ENCODE data around the gene HEPHL1.

HEPHL1 gene

DNA sequence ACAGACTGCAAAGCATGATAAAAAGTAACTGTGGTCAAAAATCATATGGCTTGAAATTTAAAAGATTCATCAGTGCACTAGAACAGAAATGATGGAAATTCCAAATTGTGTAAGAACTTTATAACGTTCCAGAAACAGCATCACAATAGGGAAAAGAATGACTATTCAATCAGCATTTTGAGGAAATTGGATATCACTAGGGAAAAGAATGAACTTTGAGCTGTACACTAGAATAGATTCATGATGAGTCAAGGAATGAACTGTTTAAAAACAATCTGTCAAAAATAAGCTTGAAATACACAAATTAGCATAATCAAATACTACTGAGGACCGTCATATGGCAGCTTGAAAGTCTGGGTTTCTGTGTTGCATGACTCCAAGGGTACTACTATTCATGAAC is 20.5 kb upstream of the HEPHL1 start:
- Mint-ChIP-seq H3K27me3 (no peaks in the 10 kb centered on the region), H3K4me3 (no peak overlapping the region), H3K36me3 (no peaks in the 10 kb centered on the region), H3K9me3 (peaks cover 6% of the 10 kb centered on the region), H3K4me1 (no peaks in the 10 kb centered on the region), H3K27ac (no peak overlapping the region)
- no peak for ATAC-seq

DNA sequence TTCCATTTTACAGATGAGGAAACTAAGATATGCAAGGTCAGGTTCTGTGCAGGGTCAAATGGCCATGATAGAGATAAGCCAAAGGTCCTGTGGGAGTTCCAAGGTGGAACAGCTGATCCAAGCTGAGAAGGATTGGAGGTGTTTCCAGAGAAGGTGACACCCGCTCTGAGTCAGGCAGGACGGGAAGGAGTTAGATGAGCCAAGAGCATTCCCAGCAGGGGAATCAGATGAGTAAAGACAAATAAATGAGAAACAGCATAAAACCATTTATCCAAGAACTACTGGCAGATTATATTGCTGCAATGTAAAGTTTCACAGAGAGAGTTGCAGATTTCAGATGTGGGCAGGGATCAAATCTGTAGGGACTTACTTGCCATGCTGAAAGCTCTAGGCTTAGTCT is 18.9 kb upstream of the HEPHL1 start:
- H3K9me3 Mint-ChIP-seq: peaks cover 6% of the 10 kb centered on the region
- no peaks in the 10 kb centered on the region for H3K4me1 Mint-ChIP-seq
- H3K27ac Mint-ChIP-seq: no peak overlapping the region
- no peaks in the 10 kb centered on the region for H3K27me3 Mint-ChIP-seq
- H3K4me3 Mint-ChIP-seq: no peak overlapping the region
- H3K36me3 Mint-ChIP-seq: no peaks in the 10 kb centered on the region
- ATAC-seq: no peak

DNA sequence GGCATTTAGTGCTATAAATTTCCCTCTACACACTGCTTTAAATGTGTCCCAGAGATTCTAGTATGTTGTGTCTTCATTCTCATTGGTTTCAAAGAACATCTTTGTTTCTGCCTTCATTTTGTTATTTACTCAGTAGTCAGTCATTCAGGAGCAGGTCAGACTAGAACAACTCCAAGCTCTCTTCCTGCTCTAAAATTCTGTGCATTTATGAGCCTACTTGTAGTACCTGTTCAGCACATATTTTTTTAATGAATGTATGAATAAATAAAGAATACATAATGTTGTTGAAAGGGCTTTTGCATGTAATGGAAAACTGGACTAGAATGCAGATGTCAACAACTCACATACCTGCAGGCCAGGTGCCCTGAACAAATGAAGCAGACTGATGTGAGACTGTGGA is 13.7 kb upstream of the HEPHL1 start:
- no peak for ATAC-seq
- peaks cover 20% of the 10 kb centered on the region for H3K27me3 Mint-ChIP-seq
- peaks cover 9% of the 10 kb centered on the region for H3K9me3 Mint-ChIP-seq
- H3K36me3 Mint-ChIP-seq: no peaks in the 10 kb centered on the region
- no peaks in the 10 kb centered on the region for H3K4me1 Mint-ChIP-seq
- no peak overlapping the region for H3K27ac Mint-ChIP-seq
- H3K4me3 Mint-ChIP-seq: no peak overlapping the region

DNA sequence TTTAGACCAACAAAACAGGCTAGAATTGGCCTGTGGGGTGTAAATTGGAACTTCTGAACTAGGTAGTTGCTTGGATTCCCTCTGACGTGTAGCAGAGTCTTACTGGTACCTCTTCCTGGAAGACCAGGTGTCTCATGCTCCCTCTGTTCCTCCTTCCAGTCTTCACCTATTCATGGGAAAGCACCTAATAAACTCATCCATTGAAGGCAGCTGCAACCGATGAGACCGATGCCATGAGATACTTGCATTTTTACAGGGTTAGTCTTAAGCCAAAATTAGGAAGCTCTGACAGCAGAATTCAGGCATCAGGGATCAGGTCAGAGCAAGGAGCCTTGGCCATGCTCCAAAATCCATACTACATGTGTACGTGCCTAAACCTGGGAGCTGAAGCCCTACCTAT is 13.2 kb upstream of the HEPHL1 start:
- H3K36me3 Mint-ChIP-seq: no peaks in the 10 kb centered on the region
- no peaks in the 10 kb centered on the region for H3K4me1 Mint-ChIP-seq
- H3K27me3 Mint-ChIP-seq: peaks cover 20% of the 10 kb centered on the region
- no peak for ATAC-seq
- no peak overlapping the region for H3K27ac Mint-ChIP-seq
- peaks cover 9% of the 10 kb centered on the region for H3K9me3 Mint-ChIP-seq
- H3K4me3 Mint-ChIP-seq: no peak overlapping the region

DNA sequence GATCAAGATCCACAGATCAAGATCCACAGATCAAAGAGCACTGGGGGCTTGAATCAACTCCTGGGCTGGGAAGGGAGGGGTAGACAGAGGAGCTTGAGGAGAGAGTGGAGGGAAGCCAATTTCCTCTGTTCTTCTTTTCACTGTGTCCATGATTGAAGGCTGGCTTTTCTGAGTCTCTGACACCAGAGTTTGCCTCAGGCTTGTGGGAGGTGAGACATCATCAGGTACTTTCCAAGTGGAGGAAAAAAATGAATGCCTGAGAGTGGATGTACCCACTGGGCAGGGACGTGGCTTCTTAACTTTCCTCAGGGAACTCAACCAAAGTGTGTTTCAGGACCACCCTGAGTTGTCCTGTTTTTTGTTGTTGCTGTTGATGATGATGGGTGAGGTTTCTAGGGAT is 11.0 kb upstream of the HEPHL1 start:
- Mint-ChIP-seq H3K9me3 (peaks cover 7% of the 10 kb centered on the region), H3K4me3 (no peak overlapping the region), H3K27me3 (peaks cover 20% of the 10 kb centered on the region), H3K4me1 (no peaks in the 10 kb centered on the region), H3K27ac (no peak overlapping the region), H3K36me3 (no peaks in the 10 kb centered on the region)
- no peak for ATAC-seq

DNA sequence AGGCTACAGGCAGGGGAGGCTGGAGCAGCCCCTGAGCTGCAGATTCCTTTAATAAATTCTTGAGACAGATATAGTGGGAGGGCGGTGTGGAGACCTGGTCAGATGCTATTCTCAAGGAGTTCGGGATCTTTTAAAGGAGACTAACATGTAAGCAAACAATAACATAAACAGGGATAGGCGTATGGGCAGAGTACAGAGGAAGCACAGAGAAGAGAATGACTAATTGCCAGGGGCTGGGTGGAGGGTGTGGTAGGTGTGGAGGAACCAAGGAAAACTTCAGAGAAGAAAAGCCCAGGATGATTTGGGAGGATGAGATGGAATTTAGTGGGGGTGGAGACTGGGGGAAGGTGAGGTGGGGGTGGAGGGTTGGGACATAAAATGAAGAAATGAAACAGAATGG is 9.7 kb upstream of the HEPHL1 start:
- H3K36me3 Mint-ChIP-seq: no peaks in the 10 kb centered on the region
- no peak for ATAC-seq
- peaks cover 20% of the 10 kb centered on the region for H3K27me3 Mint-ChIP-seq
- peaks cover 12% of the 10 kb centered on the region for H3K9me3 Mint-ChIP-seq
- H3K4me1 Mint-ChIP-seq: no peaks in the 10 kb centered on the region
- no peak overlapping the region for H3K27ac Mint-ChIP-seq
- H3K4me3 Mint-ChIP-seq: no peak overlapping the region

DNA sequence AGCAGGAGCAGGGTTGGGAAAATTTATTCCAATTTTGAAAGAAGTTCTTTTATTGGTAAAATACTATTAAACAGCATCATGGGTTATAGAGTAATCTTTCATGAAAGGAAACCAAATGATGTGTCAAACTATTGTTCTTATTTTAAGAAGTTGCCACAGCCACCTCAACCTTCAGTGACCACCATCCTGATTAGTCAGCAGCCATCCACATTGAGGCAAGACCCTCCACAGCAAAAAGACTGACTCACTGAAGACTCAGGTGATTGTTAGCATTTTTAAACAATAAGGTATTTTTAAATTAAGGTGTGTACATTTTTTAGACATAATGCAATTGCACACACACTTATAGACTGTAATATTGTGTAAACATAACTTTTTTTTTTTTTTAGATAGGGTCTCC is 3.7 kb upstream of the HEPHL1 start:
- Mint-ChIP-seq H3K4me1 (no peaks in the 10 kb centered on the region), H3K9me3 (peaks cover 9% of the 10 kb centered on the region), H3K36me3 (no peaks in the 10 kb centered on the region), H3K27me3 (no peaks in the 10 kb centered on the region), H3K27ac (no peak overlapping the region), H3K4me3 (no peak overlapping the region)
- ATAC-seq: no peak

DNA sequence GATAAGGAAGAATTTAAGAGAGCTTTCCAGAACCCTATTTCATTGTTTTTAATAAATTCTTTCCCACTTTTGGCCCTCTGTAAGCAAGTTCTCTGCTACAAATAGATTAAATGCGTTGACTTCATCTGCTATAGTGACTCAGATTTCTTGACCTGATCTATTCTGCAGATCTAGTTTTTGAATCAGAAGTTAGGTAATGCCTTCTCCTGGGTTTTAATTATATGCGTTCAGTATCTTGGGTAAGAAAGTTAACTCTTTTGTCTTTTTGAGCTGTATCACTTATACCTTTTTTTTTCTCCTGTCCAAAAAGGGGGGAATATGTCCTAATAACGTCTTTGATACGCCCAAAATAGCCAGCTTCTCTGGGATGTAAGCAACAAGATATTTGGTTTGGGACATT is 2.4 kb upstream of the HEPHL1 start:
- Mint-ChIP-seq H3K9me3 (peaks cover 5% of the 10 kb centered on the region), H3K27ac (no peak overlapping the region), H3K4me1 (no peaks in the 10 kb centered on the region), H3K27me3 (no peaks in the 10 kb centered on the region), H3K36me3 (no peaks in the 10 kb centered on the region), H3K4me3 (no peak overlapping the region)
- ATAC-seq: no peak

DNA sequence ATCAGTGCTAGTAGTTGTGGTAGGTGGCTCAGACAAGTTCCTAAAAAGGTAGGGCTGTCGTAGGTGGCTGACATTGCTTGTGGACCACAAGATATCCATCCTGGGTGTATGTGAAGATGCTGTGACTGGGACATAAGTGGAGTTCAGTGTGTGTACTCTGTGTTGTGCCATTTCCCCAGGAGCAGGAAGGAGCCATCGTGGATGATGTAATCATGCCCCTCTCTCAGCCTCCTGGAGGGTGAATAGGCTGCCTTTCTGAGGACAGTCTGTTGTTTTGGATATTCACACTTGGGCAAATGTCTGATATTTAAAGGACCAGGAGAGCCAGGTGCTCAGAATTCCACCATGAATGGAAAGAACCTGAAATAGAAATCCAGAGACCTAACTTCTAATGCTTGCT is 2.7 kb downstream of the HEPHL1 start:
- no peaks in the 10 kb centered on the region for H3K27me3 Mint-ChIP-seq
- no peak for ATAC-seq

DNA sequence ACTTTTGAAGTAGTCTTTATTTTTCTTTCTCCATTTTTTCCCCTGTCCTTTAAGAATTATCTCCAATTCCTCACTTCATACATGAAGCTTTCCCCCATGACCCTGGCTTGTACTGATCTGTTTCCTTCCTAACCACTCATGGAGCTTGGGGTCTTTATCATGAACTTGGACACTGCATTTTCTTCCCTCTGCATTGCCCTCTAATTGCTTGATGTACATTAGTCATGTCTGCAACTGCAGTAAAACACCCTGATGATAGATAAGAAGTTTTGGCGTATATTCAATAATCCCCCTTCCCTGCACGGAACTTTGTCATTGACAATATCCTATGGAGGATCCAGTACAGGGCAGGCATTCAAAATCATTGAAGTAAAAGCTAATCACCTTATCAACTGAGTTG is 3.4 kb downstream of the HEPHL1 start:
- H3K4me3 Mint-ChIP-seq: no peak overlapping the region
- no peak for ATAC-seq
- no peak overlapping the region for H3K27ac Mint-ChIP-seq
- H3K4me1 Mint-ChIP-seq: no peaks in the 10 kb centered on the region
- H3K36me3 Mint-ChIP-seq: no peaks in the 10 kb centered on the region
- peaks cover 11% of the 10 kb centered on the region for H3K9me3 Mint-ChIP-seq
- H3K27me3 Mint-ChIP-seq: no peaks in the 10 kb centered on the region

More for the DNA sequence above, 2.7 kb downstream of the HEPHL1 start:
- Mint-ChIP-seq H3K4me3 (no peak overlapping the region), H3K9me3 (peaks cover 11% of the 10 kb centered on the region), H3K4me1 (no peaks in the 10 kb centered on the region), H3K27ac (no peak overlapping the region), H3K36me3 (no peaks in the 10 kb centered on the region)

DNA sequence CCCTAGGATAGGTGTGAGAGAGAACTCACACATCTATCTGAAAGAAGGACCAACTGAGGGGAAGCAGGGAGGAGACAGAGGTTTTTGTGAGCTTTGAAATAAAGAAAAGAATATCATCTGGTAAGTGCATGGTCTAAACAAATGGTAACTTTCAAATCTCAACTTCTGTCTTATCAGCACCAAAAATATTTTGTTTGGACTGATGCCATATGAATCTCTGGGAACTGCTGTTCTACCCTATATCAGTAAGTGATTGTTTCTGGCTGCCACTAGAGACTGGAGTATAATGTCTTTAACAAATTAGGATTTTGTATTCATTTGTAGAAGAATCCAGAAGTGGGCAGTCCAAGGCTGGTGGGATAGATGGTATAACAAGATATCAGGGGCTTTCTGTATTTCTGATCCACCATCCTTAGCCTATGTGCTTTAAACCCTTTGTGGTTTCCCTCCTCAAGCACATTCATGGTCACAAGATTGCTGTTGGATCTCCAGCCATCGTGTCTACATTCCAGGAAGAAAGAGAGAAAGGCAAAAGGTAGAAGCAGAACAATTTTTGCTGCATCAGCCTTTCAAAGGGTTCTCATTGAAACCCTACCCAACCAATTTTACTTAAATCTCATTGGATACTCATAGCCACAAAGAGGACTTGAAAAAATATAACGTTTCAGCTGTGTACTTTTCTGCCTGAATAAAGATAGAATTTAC is 4.7 kb downstream of the HEPHL1 start:
- Mint-ChIP-seq H3K9me3 (peaks cover 11% of the 10 kb centered on the region), H3K4me1 (no peaks in the 10 kb centered on the region), H3K36me3 (no peaks in the 10 kb centered on the region), H3K27me3 (no peaks in the 10 kb centered on the region), H3K27ac (no peak overlapping the region), H3K4me3 (no peak overlapping the region)
- no peak for ATAC-seq

DNA sequence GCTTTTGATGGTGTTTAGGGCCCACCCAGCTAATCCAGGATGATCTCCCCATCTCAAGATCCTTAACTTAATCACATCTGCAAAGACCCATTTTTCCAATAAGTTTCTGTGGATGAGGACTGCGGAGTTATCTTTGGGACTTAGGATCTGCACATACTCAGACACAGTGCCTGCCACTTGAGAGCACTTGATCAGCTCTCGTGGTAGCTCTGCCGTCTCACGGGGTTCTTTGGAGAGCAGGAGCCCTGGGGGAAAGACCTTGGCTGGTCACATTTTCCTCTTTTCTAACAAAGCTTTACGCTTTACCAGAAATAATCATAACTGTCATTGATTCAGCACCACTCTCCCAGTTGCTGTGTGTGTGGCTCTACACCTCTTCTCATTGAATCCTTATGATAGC is 6.1 kb downstream of the HEPHL1 start:
- H3K4me3 Mint-ChIP-seq: no peak overlapping the region
- peaks cover 11% of the 10 kb centered on the region for H3K9me3 Mint-ChIP-seq
- no peak overlapping the region for H3K27ac Mint-ChIP-seq
- no peaks in the 10 kb centered on the region for H3K27me3 Mint-ChIP-seq
- no peaks in the 10 kb centered on the region for H3K4me1 Mint-ChIP-seq
- ATAC-seq: no peak
- H3K36me3 Mint-ChIP-seq: no peaks in the 10 kb centered on the region

DNA sequence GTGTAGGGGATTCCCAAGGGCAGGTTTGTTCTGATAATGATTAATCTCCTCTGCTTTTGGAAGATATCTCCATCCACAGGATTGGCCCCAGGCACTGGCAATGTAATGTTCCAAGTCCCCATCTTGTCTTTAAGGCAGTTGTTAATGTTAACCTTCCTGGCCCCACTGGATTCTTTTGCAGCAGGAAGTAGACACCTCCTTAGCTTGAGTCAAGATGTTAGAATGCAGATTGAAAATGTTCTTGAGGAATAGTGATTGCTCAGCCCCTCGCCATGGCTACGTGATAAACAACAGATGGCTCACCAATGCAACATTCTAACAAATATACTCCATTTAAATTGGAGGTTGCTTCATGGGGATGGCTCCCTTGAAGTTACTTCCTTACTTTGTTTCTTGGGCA is 7.3 kb downstream of the HEPHL1 start:
- H3K4me1 Mint-ChIP-seq: no peaks in the 10 kb centered on the region
- H3K9me3 Mint-ChIP-seq: peaks cover 11% of the 10 kb centered on the region
- H3K36me3 Mint-ChIP-seq: no peaks in the 10 kb centered on the region
- no peak for ATAC-seq
- H3K4me3 Mint-ChIP-seq: no peak overlapping the region
- no peak overlapping the region for H3K27ac Mint-ChIP-seq
- H3K27me3 Mint-ChIP-seq: no peaks in the 10 kb centered on the region

DNA sequence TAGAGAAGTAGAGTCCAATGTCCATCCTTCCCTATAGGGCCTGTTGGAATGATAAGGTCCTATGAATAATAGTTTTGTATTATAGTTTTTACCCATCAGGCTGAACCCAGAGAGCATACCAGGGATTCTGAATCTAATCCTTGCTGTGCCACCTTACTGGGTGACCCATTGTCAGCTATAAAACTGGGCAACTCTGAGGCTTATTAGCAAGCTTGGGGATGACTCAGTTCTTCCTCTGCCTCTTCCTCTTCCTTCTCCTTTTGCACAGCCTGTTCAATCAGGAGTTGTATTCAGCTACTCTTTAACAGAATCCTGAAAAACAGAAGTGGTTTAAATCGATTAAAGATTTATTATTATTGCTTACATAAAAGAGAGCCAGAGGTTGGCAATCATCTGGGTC is 8.9 kb downstream of the HEPHL1 start:
- Mint-ChIP-seq H3K4me1 (no peaks in the 10 kb centered on the region), H3K36me3 (no peaks in the 10 kb centered on the region), H3K27me3 (no peaks in the 10 kb centered on the region), H3K9me3 (peaks cover 11% of the 10 kb centered on the region), H3K27ac (no peak overlapping the region), H3K4me3 (no peak overlapping the region)
- no peak for ATAC-seq

DNA sequence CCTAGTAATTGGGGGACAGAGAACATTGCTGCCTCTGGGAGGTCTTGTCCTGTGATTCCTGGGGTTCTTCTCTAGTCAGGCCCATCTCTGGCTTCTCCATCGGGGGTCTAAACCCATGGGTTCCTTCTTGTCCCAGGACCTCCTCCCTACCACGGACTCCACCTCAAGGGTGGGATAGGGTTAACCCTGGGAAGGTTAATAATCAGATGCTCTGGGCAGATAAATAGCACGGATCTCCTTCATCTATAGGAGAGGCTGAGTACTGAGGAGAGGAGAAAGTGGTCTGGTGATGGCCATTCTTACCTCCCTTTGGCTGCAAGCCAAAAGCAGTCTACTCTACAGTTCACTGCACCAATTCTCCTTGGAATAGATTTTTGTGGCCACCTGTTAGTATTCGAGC is 10.5 kb downstream of the HEPHL1 start:
- ATAC-seq: no peak
- Mint-ChIP-seq H3K4me1 (no peaks in the 10 kb centered on the region), H3K27ac (no peak overlapping the region), H3K9me3 (peaks cover 8% of the 10 kb centered on the region), H3K36me3 (no peaks in the 10 kb centered on the region), H3K27me3 (no peaks in the 10 kb centered on the region), H3K4me3 (no peak overlapping the region)

DNA sequence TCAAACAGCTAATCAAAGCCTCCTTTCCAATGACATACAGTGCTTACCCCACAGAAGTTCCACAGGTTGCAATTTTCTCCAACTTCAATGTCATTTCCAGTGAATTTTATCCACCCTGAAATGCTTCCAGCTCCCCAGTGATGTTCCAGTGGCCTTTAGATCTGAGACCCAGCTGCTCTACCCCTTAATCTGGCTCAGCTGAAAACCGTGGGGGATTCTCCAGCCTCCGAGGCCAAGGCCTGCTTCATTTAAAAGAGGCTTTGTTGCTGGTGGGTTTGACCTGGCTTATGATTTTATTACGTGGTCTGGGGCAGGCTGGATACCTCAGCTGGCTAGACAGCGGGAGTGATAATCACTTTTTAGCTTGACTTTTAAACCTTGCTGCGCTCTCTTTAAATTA is 10.9 kb downstream of the HEPHL1 start:
- no peaks in the 10 kb centered on the region for H3K4me1 Mint-ChIP-seq
- ATAC-seq: no peak
- H3K27ac Mint-ChIP-seq: no peak overlapping the region
- H3K9me3 Mint-ChIP-seq: peaks cover 5% of the 10 kb centered on the region
- H3K4me3 Mint-ChIP-seq: no peak overlapping the region
- no peaks in the 10 kb centered on the region for H3K27me3 Mint-ChIP-seq
- no peaks in the 10 kb centered on the region for H3K36me3 Mint-ChIP-seq

DNA sequence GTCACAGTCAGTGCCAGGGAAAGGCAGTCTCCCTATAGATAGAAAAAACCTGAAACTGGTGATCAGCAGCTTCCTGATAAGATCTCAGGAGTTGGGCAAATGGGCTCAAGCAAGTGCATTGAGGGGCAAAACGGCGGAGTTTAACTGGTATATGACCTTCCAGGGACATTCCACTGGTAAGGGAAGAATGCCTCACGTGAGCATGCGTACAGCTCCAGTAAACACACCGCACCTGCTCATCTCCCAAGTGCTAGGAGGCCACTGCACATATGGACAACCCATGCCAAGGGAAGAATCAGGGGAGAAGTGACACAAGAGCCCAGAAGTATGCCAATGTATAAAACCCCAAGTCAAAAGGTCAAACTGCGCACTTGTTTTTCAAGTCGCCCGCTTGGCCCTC is 11.6 kb downstream of the HEPHL1 start:
- Mint-ChIP-seq H3K27ac (no peak overlapping the region), H3K36me3 (no peaks in the 10 kb centered on the region), H3K9me3 (no peaks in the 10 kb centered on the region), H3K4me3 (no peak overlapping the region), H3K4me1 (no peaks in the 10 kb centered on the region), H3K27me3 (no peaks in the 10 kb centered on the region)
- ATAC-seq: no peak
